ENCODE results near the gene MRM2.

MRM2 gene

GRCh38 chr7:2204446-2204845, 37.6 kb downstream of the MRM2 start:
- no peak for DNase-seq
- TF ChIP-seq POLR2A (IDR thresholded peaks at IDR 0.05; ENCODE audit: low read length) (no peak), GATA1 (IDR thresholded peaks at IDR 0.05; ENCODE audit: low read depth, low read length) (no peak)

- no peak for DNase-seq
- TF ChIP-seq GATA1 (IDR thresholded peaks at IDR 0.05; ENCODE audit: low read depth, low read length) (no peak), POLR2A (IDR thresholded peaks at IDR 0.05; ENCODE audit: low read length) (no peak)
These were observed 38.2 kb downstream of the MRM2 start for GRCh38 chr7:2203766-2204300.

- no peak for DNase-seq
- no peak for TF ChIP-seq POLR2A (IDR thresholded peaks at IDR 0.05; ENCODE audit: low read length)
These were observed 38.9 kb downstream of the MRM2 start for GRCh38 chr7:2202901-2203765.

GRCh38 chr7:2202361-2202761, 39.6 kb downstream of the MRM2 start:
- no peak for TF ChIP-seq POLR2A (IDR thresholded peaks at IDR 0.05; ENCODE audit: low read length)
- no peak for TF ChIP-seq GATA1 (IDR thresholded peaks at IDR 0.05; ENCODE audit: low read depth, low read length)
- no peak for DNase-seq

GRCh38 chr7:2201686-2202360, 40.2 kb downstream of the MRM2 start:
- TF ChIP-seq POLR2A (IDR thresholded peaks at IDR 0.05; ENCODE audit: low read length) (no peak), GATA1 (IDR thresholded peaks at IDR 0.05; ENCODE audit: low read depth, low read length) (no peak)
- no peak for DNase-seq

GRCh38 chr7:2201128-2201527, 40.9 kb downstream of the MRM2 start:
- no peak for DNase-seq
- TF ChIP-seq POLR2A (IDR thresholded peaks at IDR 0.05; ENCODE audit: low read length) (no peak), GATA1 (IDR thresholded peaks at IDR 0.05; ENCODE audit: low read depth, low read length) (no peak)

GRCh38 chr7:2200584-2200980, 41.4 kb downstream of the MRM2 start:
- DNase-seq: no peak
- TF ChIP-seq POLR2A (IDR thresholded peaks at IDR 0.05; ENCODE audit: low read length) (no peak), GATA1 (IDR thresholded peaks at IDR 0.05; ENCODE audit: low read depth, low read length) (no peak)

GRCh38 chr7:2199956-2200583, 41.9 kb downstream of the MRM2 start:
- no peak for TF ChIP-seq GATA1 (IDR thresholded peaks at IDR 0.05; ENCODE audit: low read depth, low read length)
- TF ChIP-seq POLR2A (IDR thresholded peaks at IDR 0.05; ENCODE audit: low read length): no peak
- DNase-seq: no peak

- TF ChIP-seq POLR2A (IDR thresholded peaks at IDR 0.05; ENCODE audit: low read length) (no peak), GATA1 (IDR thresholded peaks at IDR 0.05; ENCODE audit: low read depth, low read length) (no peak)
- DNase-seq: no peak
These were observed 42.5 kb downstream of the MRM2 start for GRCh38 chr7:2199528-2199927.

- TF ChIP-seq POLR2A (IDR thresholded peaks at IDR 0.05; ENCODE audit: low read length): no peak
- TF ChIP-seq GATA1 (IDR thresholded peaks at IDR 0.05; ENCODE audit: low read depth, low read length): no peak
- DNase-seq: no peak
These were observed 43.2 kb downstream of the MRM2 start for GRCh38 chr7:2198760-2199159.

- TF ChIP-seq POLR2A (IDR thresholded peaks at IDR 0.05; ENCODE audit: low read length): no peak
- TF ChIP-seq GATA1 (IDR thresholded peaks at IDR 0.05; ENCODE audit: low read depth, low read length): no peak
- DNase-seq: no peak
These were observed 43.8 kb downstream of the MRM2 start for GRCh38 chr7:2198206-2198605.

GRCh38 chr7:2197436-2198155, 44.4 kb downstream of the MRM2 start:
- DNase-seq: no peak
- TF ChIP-seq GATA1 (IDR thresholded peaks at IDR 0.05; ENCODE audit: low read depth, low read length): no peak
- TF ChIP-seq POLR2A (IDR thresholded peaks at IDR 0.05; ENCODE audit: low read length): no peak
